HL-60 (cell line): Measurements from ENCODE around the gene RBMS3.

ENCODE experiments used
- CTCF ChIP-seq: IDR thresholded peaks from one replicate; pipeline ENCODE4 v1.5.1; 2011; ENCODE audit warnings: low read length, control low read depth, inconsistent platforms; ENCODE audit not compliant: insufficient read depth
- GABPA ChIP-seq: IDR thresholded peaks from 2 replicates; pipeline ENCODE4 v1.6.1; 2012; ENCODE audit warnings: low read depth
- POLR2AphosphoS5 ChIP-seq: IDR thresholded peaks from 2 replicates; pipeline ENCODE4 v1.6.1; 2012; ENCODE audit warnings: low read depth
- REST ChIP-seq: IDR thresholded peaks from 2 replicates; pipeline ENCODE4 v1.6.1; 2012; ENCODE audit warnings: low read depth; ENCODE audit not compliant: insufficient replicate concordance

GRCh38 chr3:29594261-29594660 lies 313.4 kb downstream of the RBMS3 start:
- TF ChIP-seq CTCF (no peak), GABPA (no peak), REST (no peak), POLR2AphosphoS5 (no peak)
